ENCODE results near the gene CDR2.

DNA sequence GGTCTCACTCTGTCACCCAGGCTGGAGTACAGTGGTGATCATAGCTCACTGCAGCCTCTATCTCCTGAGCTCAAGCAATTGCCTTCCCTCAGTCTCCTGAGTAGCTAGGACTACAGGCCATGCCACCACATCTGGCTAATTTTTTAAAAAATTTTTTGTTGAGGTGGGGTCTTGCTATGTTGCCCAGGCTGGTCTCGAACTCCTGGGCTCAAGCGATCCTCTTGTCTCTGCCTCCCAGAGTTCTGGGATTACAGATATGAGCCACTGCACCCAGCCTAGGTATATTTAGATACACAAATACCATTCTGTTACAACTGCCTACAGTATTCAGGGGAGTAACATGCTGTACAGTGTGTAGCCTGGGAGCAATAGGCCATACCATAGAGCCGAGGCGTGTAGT is 62.9 kb downstream of the CDR2 start:
- TF ChIP-seq, protein P1, sequence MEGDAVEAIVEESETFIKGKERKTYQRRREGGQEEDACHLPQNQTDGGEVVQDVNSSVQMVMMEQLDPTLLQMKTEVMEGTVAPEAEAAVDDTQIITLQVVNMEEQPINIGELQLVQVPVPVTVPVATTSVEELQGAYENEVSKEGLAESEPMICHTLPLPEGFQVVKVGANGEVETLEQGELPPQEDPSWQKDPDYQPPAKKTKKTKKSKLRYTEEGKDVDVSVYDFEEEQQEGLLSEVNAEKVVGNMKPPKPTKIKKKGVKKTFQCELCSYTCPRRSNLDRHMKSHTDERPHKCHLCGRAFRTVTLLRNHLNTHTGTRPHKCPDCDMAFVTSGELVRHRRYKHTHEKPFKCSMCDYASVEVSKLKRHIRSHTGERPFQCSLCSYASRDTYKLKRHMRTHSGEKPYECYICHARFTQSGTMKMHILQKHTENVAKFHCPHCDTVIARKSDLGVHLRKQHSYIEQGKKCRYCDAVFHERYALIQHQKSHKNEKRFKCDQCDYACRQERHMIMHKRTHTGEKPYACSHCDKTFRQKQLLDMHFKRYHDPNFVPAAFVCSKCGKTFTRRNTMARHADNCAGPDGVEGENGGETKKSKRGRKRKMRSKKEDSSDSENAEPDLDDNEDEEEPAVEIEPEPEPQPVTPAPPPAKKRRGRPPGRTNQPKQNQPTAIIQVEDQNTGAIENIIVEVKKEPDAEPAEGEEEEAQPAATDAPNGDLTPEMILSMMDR (IDR thresholded peaks at IDR 0.05; ENCODE audit: poor library complexity): no peak
- TF ChIP-seq EZH2 (IDR thresholded peaks at IDR 0.05; ENCODE audit: borderline replicate concordance) (no peak), EZH2phosphoT487 (IDR thresholded peaks at IDR 0.05; ENCODE audit: low read depth, severe bottlenecking, unreplicated experiment) (no peak)
